M059J (cell line): ENCODE measurements around the gene SCAF8. TPM values are rescaled to one million over a fixed set of nuclear protein-coding genes. Genes with fewer than 3 reads are reported as not detected.
"Not testable (repeated sequence)": the region's sequence is repeated elsewhere in the genome, so short reads cannot be mapped to it uniquely, and the experiment has no call there.

Source experiments
- DNase-seq: peaks from one replicate; pipeline ENCODE4 v3.0.0-alpha.2; 2012; ENCODE audit warnings: low read depth
- total RNA-seq: library from RNA; depleted of rRNA; stranded (reverse); fragments of >200 nt; shearing (Covaris generic); gene quantifications from 2 replicates; pipeline ENCODE4 v1.2.3, GENCODE V29; 2014

The SCAF8 gene
- total RNA-seq, 1 experiment from 2014 or later, result 38.5 TPM

DNA sequence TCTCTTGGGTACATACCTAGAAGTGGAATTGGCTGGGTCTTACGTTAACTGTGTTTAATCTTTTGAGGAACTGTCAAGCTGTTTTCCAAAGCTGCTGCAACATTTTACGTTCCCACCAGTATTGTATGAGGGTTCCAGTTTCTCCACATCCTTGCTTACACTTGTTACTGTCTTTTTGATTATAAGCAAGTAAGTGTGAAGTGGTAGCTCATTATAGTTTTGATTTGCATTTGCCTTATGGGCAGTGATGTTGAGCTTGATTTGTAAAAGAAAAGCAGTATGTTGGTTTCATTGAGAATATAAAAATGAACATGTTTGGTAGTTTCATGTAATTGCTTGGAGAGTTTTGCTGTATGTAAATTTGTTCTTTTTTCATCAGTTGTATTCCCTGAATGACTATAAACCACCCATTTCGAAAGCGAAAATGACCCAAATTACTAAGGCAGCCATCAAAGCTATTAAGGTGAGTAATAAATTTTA is 40.4 kb downstream of the SCAF8 start:
- DNase-seq, result no peak

DNA sequence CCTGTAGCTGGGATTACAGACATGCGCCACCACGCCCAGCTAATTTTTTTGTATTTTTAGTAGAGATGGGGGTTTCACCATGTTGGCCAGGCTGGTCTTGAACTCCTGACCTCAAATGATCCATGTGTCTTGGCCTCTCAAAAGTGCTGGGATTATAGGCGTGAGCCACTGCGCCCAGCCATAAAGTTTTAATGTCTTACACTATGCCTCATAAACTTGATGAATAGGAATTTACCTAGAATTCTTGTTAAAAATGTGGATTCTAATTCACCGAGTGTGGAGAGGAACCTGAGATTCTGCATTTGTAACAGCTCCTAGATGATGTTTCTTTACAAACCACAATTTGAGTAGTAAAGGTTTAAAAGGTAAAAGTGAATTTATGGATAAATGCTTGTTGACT is 45.9 kb downstream of the SCAF8 start:
- DNase-seq, result not testable (repeated sequence)

DNA sequence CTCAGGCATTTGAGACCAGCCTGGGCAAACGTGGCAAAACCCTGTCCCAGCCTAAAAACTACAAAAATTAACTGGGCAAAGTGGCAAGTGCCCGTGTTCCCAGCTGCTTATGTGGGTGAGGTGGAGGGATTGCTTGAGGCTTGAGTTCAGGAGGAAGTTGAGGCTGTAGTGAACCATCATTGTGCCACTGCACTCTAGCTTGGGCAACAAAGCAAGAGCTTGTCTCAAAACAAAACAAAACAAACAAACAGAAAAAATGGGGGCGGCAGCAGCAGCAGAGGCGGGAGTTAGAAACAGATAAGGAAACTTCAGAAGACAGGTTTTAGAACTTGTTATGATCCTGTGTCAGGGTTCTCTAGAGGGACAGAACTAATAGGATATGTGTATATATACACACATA is 49.0 kb downstream of the SCAF8 start:
- no peak for DNase-seq

DNA sequence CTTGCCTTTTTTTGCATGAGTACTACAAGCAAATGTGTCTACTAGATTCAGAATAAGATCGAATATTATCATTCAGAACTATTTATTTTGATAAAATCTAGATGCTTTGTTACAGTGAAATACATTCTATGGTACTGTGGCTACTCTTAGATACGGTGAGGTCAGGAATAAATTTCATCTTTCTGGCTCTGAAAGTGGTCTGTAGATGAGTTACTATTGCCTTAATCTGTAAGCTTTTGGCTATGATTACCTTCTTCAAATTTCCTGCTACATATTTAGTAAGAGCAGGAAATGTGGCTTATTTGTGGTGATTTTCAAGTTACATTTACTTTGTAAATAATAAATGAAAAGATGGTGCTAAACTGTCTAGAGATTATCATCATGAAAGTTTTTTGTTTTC is 50.0 kb downstream of the SCAF8 start:
- DNase-seq, result no peak

DNA sequence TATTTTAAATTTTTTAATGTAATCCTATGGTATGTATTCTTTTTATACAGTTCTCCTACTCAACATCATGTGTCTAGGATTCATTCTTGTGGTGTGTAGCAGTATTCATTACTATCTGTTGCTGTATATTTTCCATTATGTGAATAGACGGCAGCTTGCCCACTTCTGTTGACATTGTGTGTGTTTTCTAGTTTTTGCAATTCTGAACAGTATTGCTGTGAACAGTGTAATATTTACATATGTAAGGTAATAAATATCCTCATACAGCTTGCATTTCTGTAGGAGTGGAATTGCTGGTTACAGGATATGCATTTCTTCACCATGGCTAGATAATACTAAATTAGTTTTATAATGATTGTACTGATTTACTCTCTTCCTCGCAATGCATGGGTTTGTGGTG is 51.9 kb downstream of the SCAF8 start:
- no peak for DNase-seq

DNA sequence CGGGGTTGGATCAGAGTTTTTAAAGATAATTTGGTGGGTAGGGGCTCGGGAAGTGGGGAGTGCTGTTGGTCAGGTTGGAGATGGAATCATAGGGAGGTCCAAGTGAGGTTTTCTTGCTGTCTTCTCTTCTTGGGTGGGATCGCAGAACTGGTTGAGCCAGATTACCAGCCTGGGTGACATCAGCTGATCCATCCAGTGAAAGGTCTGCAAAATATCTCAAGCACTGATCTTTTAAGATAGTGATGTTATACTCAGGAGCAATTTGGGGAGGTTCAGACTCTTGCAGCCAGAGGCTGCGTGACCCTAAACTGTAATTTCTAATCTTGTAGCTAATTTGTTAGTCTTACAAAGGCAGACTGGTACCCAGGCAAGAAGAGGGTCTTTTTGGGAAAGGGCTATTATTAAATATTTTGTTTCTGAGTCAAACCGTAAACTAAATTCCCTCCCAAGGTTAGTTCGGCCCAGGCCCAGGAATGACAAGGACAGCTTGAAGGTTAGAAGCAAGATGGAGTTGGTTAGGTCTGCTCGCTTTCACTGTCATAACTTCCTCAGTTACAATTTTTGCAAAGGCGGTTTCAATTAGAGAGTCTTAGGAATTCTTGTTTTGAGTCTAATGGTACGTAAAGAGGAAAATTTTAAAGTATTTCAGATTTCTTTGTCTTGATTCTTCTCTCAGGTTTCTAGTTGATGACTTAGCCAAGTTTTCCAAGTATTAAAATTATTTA is 53.1 kb downstream of the SCAF8 start:
- DNase-seq, result no peak

DNA sequence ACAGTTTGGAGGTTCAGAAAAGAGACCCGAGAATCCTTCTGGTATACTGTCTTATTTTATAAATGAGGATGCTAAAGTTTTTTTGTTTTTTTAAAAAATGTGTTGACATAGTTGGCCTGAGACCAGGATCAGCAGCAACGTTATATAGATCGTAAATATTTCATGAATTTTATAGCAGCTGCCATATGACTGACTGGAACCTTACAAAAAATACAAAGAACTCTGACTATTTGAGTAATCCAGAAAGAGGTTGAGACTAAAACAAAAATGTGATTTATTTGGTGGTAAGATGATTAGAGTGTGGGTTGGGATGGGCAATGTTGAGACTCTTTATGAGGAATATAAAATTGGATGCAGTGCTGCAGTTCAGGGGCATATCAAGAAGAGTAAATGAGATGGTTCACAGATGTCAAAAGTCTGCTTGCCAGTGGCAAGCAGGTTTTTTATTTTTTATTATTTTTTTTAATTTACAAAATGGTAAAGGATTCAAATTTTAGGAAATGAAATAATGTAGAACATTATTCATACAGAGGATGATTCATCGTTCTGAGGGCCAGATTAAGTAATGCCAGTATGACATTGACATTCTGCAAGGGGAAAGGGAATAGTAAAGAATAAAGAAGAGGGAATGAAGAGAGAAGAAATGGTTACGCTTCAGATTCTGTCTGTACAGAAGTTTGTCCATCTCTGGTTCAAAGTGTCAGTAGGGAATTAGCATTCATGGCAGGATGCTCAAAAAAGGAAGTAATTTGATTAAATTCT is 58.5 kb downstream of the SCAF8 start:
- peak; percentile 8 for DNase-seq

DNA sequence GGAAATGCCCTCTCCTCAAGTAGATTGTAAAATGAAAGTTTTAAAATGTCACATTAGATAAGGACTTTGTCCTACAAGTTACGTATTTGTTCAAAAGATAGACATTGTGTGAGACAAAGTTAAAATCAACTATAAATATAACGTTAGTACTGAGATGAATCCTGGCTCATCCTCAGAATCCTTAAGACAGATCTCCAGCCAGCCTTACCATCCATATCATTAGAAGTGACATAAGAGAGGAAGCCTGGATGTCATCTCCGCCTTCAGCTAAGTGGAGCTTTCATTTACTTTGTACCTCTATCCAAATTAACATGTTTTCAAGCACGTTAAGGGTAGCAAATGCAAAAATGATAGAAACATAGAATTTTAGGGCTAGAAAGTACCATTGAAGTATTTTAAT is 59.1 kb downstream of the SCAF8 start:
- no peak for DNase-seq

DNA sequence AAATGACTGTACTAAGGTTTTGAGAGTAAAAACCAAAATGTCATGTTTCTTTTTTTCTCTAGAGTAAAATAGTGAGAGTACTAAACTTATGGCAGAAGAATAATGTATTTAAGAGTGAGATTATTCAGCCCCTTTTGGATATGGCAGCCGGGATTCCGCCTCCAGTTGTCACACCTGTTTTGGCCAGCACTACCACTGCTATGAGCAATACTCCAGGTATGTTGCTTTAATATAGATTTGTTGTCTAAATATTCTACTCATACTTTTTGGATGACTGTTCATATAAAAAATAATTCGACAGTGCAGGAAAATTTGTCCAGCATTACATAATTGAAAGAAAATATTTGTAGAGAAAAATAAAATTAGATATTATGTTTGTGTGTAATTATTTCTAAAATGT is 59.5 kb downstream of the SCAF8 start:
- peak; percentile 14 for DNase-seq

DNA sequence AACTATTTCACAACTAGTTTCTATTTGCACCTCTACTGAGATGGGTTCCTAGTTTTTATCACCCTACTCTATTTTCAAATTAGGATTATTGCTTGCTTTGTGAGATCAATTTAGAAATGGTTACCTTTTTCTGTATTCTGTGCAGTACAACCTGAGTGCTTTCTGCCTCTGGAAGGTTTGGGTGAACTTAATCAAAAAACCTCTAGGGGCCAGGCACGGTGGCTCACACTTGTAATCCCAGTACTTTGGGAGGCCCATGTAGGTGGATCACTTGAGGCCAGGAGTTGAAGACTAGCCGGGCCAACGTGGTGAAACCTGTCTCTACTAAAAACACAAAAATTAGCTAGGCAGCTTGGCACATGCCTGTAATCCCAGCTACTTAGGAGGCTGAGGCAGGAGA is 63.3 kb downstream of the SCAF8 start:
- DNase-seq, result no peak

DNA sequence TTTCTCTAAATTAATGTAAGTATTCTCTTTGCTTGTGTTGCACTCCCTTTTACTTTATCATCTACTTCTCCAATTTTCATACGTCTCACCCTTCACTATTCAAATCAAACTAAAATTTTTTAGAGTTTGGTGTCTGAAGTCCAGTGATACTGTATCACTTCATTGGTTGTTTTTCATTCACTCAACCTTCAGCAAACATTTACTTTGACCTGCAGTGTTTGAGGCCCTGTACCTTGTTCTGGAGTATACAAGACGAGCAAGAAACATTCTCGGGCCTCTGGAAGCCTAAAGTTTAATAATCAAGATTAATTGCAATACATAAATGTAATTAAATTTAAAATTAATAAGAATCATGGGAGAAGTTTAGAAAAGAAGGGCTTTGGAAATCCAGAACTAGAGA is 64.6 kb downstream of the SCAF8 start:
- DNase-seq, result no peak

DNA sequence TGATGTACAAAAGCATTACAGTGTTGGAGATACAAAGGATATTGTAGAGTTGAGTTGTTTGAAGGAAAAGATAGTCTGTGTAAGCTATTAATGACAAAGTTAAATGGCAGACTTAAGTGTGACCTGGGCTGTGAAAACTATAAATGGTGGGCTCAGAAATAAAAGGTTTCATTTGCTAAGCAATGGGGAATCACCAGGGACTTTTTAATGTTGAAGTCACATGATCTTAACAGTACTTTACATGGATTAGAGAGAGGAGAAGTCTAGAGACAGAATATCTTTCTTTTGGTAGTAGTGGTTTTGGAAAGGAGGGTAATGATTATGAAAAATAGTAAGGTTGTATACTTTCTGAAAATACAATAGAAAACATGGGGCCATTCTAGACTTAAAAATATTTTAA is 67.1 kb downstream of the SCAF8 start:
- no peak for DNase-seq

DNA sequence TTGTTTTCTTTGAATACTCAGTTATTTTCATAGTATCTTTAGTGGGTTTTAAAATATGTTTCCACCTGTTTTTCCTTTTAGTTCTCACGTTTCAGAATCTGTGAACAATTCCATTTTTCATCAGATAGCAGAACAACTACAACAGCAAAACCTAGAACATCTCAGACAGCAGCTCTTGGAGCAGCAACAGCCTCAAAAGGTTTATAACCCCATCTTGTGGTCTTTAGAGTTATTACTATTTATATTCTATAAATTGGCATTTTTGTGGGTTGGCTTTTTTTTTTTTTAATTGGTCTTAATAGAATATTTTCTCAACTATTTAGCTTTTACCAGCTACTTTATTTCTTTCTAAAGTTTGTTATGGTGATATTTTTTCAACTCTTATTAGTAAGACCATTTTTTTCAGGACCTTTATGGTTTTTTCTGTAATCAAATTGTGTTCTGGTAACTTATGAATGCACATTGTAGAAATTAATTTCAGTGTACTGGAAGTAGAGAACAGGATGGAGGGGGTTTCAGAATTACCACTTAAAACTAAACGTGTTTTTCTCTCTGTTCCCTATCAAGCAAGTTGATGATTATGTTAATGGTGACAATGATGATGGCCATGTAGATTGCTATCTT is 72.2 kb downstream of the SCAF8 start:
- DNase-seq, result peak; percentile 49

DNA sequence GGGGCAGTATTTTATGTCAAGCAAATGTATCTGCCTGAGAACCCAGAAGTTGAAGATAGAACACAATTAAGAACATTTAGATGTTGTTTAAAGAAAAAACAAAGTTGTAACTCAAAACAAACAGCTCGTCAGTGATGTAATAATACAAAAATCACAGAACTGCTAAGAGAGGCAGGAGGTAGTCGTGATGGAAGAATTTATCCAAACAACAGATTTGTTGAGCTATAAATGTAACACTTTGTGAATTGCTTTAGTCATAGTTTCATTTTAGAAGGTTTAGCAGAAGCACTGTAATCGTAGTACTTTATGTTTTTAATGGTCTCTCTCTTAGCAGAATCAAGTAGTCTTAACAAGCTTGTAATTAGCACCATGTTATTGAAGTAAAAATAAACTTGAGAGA is 73.6 kb downstream of the SCAF8 start:
- no peak for DNase-seq

DNA sequence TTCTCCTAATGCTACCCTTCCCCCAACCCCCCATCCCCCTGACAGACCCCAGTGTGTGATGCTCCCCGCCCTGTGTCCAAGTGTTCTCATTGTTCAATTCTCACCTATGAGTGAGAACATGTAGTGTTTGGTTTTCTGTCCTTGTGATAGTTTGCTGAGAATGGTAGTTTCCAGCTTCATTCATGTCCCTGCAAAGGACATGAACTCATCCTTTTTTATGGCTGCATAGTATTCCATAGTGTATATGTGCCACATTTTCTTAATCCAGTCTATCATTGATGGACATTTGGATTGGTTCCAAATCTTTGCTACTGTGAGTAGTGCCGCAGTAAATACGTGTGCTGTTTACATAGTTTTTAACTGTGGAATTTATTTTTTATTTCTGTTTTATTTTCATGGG is 78.4 kb downstream of the SCAF8 start:
- not testable (repeated sequence) for DNase-seq

DNA sequence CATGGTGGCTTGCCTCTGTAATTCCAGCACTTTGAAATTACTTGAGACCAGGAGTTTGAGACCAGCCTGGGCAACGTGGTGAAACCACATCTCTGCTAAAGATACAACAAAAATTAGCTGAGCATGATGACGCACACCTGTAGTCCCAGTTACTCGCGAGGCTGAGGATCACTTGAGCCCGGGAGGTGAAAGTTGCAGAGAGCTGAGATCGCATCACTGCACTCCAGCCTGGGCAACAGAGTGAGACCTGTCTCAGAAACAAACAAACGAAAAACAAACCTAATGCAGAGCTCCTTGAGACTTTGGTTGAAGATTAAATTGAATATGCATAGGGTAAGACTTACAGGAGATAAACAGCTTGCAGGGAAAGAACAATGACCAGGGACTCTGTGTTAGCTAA is 80.8 kb downstream of the SCAF8 start:
- no peak for DNase-seq

DNA sequence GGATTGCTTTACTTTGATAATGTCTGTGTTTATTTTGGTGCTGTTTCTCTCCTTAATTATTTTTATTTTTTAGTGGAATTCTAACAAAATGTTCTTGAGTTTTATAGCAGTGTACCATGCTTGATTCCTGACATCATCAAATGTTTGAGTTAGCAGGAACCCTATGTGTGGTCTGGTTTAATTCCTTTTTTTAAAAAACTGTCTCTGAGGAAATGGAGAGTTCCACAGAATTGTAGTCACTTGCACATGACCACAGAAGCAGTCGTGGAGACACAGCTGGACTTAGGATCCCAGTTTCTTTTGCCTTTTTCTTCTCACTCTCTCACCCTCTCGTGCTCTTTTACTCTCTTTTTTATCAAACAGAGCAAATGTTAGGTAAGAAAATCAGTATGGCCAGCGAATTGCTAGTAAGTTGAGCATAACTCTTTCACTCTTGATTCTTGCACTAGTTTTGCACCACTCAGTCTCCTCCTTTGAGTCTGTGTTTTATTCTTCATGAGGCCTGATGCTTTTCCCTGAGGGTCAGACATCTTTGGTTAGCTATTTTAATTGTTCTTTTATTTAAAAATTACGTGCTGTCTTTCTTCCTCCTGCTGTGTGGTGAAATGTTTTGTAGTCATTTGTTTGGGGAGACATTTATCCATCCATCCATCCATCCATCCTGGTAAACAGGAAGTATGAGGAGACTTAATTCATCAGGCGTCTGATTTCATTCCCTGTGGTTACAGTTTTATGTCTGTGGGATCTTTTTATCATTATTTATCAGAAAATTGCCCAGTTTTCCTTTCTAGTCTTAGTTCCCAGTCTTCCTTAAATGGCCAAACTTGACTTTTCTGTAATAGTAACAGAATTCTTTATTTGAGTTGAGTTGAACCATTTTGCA is 83.0 kb downstream of the SCAF8 start:
- DNase-seq, result peak; percentile 5

DNA sequence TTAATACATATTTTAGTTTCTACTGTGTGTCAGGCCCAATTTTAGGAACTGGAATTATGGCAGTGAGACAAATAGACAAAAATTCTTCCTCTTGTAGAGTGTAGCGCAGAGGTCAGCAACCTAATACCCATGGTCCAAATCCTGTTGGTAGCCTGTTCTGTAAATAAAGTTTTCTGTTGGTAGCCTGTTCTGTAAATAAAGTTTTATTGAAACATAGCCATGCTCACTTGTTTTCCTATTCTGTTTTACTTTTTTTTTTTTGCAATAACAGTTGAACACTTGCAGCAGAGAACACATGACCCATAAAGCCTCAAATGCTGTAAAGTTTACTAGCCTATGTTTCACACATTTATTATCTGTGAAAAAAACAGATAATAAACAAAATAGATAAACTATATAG is 87.9 kb downstream of the SCAF8 start:
- no peak for DNase-seq

DNA sequence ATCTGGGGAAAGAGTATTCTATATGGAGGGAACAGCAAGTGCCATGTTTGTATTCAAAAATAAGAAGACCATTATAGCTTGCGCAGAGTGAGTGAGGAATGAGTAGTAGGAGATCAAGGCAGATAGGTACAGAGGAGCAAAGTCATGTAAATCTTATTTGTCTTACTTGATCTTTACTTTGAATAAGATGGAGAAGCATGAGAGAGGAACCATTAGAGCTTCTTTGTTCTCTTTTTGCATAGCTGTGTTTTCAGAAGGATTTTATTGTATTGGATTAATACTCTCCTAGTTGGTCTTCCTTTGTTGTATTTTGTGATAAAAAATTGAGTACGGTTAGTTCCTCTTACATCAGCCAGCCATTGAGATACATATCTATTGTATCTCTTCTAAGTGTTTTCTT is 88.4 kb downstream of the SCAF8 start:
- DNase-seq, result no peak

DNA sequence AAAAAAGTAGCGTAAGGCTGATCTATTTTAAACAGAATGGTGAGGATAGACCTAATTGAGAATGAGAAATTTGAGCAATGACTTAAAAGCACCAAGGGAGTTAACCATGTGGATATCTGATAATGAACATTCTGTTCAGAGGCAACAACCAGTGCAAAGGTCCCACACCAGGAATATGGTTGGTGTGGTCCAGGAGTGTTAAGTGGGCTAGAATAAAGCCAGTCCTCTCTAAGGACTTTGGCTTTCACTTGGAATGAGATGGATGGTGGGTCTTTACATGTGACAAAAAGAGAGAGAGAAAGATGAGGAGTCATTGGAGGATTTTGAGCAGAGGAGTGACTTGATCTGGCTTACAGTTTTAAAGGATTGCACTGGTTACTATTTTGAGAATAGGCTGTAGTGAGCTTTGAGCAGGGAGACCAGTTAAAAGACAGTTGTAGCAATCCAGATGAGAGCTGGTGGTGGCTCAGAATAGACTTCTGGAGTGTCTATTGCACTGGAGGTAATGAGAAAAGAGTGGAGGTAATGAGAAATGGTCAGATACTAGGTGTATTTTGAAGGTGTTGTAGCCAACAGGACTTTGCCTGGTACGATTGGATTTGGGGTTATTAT is 89.8 kb downstream of the SCAF8 start:
- no peak for DNase-seq

DNA sequence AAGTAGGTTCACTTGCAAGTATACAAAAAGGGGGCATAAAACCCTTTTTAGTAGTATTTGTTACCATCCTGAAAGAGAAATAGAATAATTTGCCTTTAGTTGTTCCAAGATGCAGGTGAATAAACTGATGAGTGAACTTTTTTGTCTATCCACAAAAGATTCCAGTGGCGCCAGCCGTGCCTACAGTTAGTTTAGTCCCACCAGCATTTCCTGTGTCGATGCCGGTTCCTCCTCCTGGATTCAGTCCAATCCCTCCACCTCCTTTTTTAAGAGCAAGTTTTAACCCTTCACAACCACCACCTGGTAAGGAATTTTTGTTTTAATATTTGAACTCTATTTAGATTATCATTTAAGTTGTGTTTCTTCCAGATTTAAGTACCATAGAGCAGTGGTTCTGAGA is 90.9 kb downstream of the SCAF8 start:
- no peak for DNase-seq

DNA sequence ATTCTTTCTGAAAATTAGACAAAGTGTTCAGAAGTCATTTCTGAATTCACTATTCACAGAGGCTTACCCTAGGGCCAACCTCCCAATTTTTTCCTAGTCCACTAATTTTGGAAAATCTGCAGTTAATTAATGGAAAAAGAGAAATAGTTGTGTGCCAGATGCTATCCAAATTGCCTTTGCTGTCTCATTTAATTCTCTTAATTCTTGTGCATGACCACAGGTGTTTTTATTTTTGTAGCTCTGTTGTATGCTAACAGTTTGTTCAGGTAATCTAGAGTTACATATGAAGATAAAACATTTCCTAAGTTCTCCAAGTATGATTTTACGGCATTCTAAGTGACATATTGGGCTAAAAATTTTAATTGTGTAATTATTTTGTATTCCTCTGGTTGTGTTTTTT is 96.8 kb downstream of the SCAF8 start:
- DNase-seq, result no peak
